Stimulated activated CD8-positive, alpha-beta memory T cell treated with anti-CD3 and anti-CD28 coated beads, Interleukin-12 subunit alpha, Interleukin-12 subunit beta, amount 100 ng/mL, for 24 hours (primary cell): Measurements from ENCODE around the gene C5orf52.
"Not testable (repeated sequence)": the region's sequence is repeated elsewhere in the genome, so short reads cannot be mapped to it uniquely, and the experiment has no call there.

Experiments
- DNase-seq: peaks from one replicate; pipeline ENCODE4 v3.0.0-alpha.2; 2020; ENCODE audit errors: extremely low read depth

C5orf52 gene

GRCh38 chr5:157722895-157723294, 51.6 kb downstream of the C5orf52 start:
- DNase-seq, result not testable (repeated sequence)

DNA sequence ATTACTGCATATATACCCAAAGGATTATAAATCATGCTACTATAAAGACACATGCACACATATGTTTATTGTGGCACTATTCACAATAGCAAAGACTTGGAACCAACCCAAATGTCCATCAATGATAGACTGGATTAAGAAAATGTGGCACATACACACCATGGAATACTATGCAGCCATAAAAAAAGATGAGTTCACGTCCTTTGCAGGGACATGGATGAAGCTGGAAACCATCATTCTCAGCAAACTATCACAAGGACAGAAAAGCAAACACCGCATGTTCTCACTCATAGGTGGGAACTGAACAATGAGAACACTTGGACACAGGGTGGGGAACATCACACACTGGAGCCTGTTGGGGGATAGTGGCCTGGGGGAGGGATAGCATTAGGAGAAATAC, 55.3 kb downstream of the C5orf52 start:
- not testable (repeated sequence) for DNase-seq

DNA sequence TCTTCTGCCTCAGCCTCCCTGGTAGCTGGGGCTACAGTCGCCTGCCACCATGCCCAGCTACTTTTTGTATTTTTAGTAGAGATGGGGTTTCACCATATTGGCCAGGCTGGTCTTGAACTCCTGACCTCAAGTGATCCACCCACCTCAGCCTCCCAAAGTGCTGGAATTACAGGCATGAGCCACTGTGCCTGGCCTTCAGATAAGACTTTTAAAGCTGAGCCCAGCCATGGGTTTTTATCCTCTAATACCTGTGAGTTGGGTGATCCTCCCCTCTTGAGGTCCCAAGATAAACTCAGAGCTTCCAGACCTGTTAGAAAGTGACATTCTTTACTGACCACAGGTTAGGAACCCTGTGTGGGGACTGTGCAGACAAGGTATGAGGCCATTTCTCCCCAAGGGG, 56.5 kb downstream of the C5orf52 start:
- DNase-seq, result not testable (repeated sequence)
